Measurements from ENCODE around the gene UMOD.

GRCh38 chr16:20291208-20292206, 61.0 kb downstream of the UMOD start:
- no peak for TF ChIP-seq CTCF (conservative IDR thresholded peaks at IDR 0.05)
- no peak for TF ChIP-seq EZH2 (IDR thresholded peaks at IDR 0.05; ENCODE audit: low read depth)
